H1 (cell line): ENCODE data around the gene OPA3. TPM values are rescaled to one million over a fixed set of nuclear protein-coding genes. Genes with fewer than 3 reads are reported as not detected.

Source experiments
- CTCF ChIA-PET: fragments of 300-600 bp; sonication (Branson Sonifier 250); formaldehyde crosslinking; loops from one replicate; lab custom pipeline; 2021; ENCODE audit not compliant: partially characterized antibody; lab: Charles Lee
- POLR2A ChIA-PET: fragments of 300-600 bp; sonication (Branson Sonifier 250); formaldehyde crosslinking; loops from one replicate; lab custom pipeline; 2021; ENCODE audit warnings: inconsistent platforms; ENCODE audit not compliant: partially characterized antibody; lab: Charles Lee
- DNase-seq, 2 experiments: peaks; one replicate each; pipeline versions ENCODE4 v3.0.0 to v3.0.0-alpha.2; 2010 to 2022; ENCODE audit warnings: low spot score in 2 of 2, low read depth in 1 of 2, mixed read lengths in 1 of 2
- FAIRE-seq: peaks from 2 replicates; lab custom pipeline; 2011; peaks lifted over from hg19 to GRCh38; lab: Jason Lieb, UNC
- H2AFZ ChIP-seq: 2 replicates; pipeline ENCODE4 v1.8.1; 2012; ENCODE audit warnings: low read length, inconsistent platforms
- H2AK5ac ChIP-seq: 2 replicates; pipeline ENCODE4 v1.6.1; 2013; ENCODE audit warnings: low read depth, low read length
- H2BK120ac ChIP-seq: replicated peaks from 2 replicates; pipeline ENCODE3; 2013; ENCODE audit warnings: low read depth, low read length, inconsistent platforms
- H2BK12ac ChIP-seq: 2 replicates; pipeline ENCODE4 v1.6.1; 2013; ENCODE audit warnings: low read depth, low read length
- H2BK15ac ChIP-seq: 2 replicates; pipeline ENCODE4 v1.6.1; 2013; ENCODE audit warnings: low read length
- H2BK20ac ChIP-seq: 2 replicates; pipeline ENCODE4 v1.6.1; 2013; ENCODE audit warnings: low read length
- H2BK5ac ChIP-seq: 2 replicates; pipeline ENCODE4 v1.6.1; 2013; ENCODE audit warnings: low read depth, low read length
- H3K14ac ChIP-seq: 2 replicates; pipeline ENCODE4 v1.6.1; 2013; ENCODE audit warnings: inconsistent platforms; ENCODE audit not compliant: insufficient read length
- H3K18ac ChIP-seq: 2 replicates; pipeline ENCODE4 v1.6.1; 2013; ENCODE audit warnings: low read length; ENCODE audit errors: extremely low read depth
- H3K23ac ChIP-seq: 2 replicates; pipeline ENCODE4 v1.6.1; 2013; ENCODE audit warnings: inconsistent platforms; ENCODE audit not compliant: insufficient read length
- H3K23me2 ChIP-seq: 2 replicates; pipeline ENCODE4 v1.6.1; 2013; ENCODE audit warnings: low read depth, low read length
- H3K27ac ChIP-seq: 2 replicates; pipeline ENCODE4 v1.6.1; 2011; ENCODE audit warnings: low read depth, low read length, inconsistent platforms
- H3K27me3 ChIP-seq, 4 experiments: replicated peaks in 1 of 4; 1 replicate in 1 of 4; 2 replicates in 3 of 4; pipeline versions ENCODE4 v1.6.1 to v1.8.1; 2011 to 2013; ENCODE audit warnings: low read length in 3 of 4, mild to moderate bottlenecking in 3 of 4, inconsistent platforms in 2 of 4, mixed read lengths in 2 of 4, moderate library complexity in 1 of 4; ENCODE audit not compliant: control insufficient read depth in 3 of 4, insufficient read depth in 3 of 4; ENCODE audit errors: extremely low read depth in 1 of 4
- H3K36me3 ChIP-seq, 4 experiments: 2 replicates each; pipeline versions ENCODE4 v1.6.1 to v1.8.1; 2011 to 2013; ENCODE audit warnings: mild to moderate bottlenecking in 4 of 4, low read length in 3 of 4, moderate library complexity in 2 of 4, control low read depth in 1 of 4, inconsistent platforms in 1 of 4; ENCODE audit not compliant: insufficient read depth in 4 of 4, control insufficient read depth in 2 of 4
- H3K4ac ChIP-seq: replicated peaks from 2 replicates; pipeline ENCODE3; 2013; ENCODE audit warnings: low read length, low read depth, mixed read lengths, inconsistent platforms; ENCODE audit not compliant: insufficient read length
- H3K4me1 ChIP-seq, 4 experiments: replicated peaks in 1 of 4; 1 replicate in 1 of 4; 2 replicates in 3 of 4; pipeline versions ENCODE4 v1.6.1 to v1.8.1; 2011 to 2013; ENCODE audit warnings: low read length in 3 of 4, inconsistent platforms in 2 of 4, mixed read lengths in 1 of 4; ENCODE audit not compliant: insufficient read depth in 4 of 4, control insufficient read depth in 3 of 4
- H3K4me2 ChIP-seq, 2 experiments: 2 replicates each; pipeline versions ENCODE4 v1.6.1 to v1.8.1; 2011 to 2013; ENCODE audit warnings: low read depth in 2 of 2, low read length in 2 of 2, control low read depth in 1 of 2, inconsistent platforms in 1 of 2, mild to moderate bottlenecking in 1 of 2; ENCODE audit not compliant: insufficient read depth in 1 of 2
- H3K4me3 ChIP-seq, 4 experiments: fragments of 200-600, 300-600 bp in 1 of 4; sonication (generic), shearing (Covaris generic), sonication (Bioruptor Twin) in 1 of 4; 2 replicates each; pipeline versions ENCODE4 v1.5.1 to v1.8.1; 2011 to 2016; ENCODE audit warnings: low read length in 4 of 4, low read depth in 3 of 4, control low read depth in 2 of 4, inconsistent platforms in 2 of 4, mild to moderate bottlenecking in 2 of 4, mixed read lengths in 1 of 4, moderate library complexity in 1 of 4; ENCODE audit not compliant: insufficient read depth in 2 of 4; ENCODE audit errors: extremely low read depth in 1 of 4
- H3K56ac ChIP-seq: replicated peaks from 2 replicates; pipeline ENCODE3; 2013; ENCODE audit warnings: low read depth, mild to moderate bottlenecking, mixed read lengths, low read length, inconsistent platforms; ENCODE audit not compliant: insufficient read length
- H3K79me1 ChIP-seq: 2 replicates; pipeline ENCODE4 v1.6.1; 2013; ENCODE audit warnings: low read depth, low read length, control low read depth
- H3K79me2 ChIP-seq, 2 experiments: 2 replicates each; pipeline versions ENCODE4 v1.6.1 to v1.8.1; 2012 to 2013; ENCODE audit warnings: low read length in 2 of 2, mild to moderate bottlenecking in 2 of 2, inconsistent platforms in 1 of 2; ENCODE audit not compliant: insufficient read depth in 2 of 2, control insufficient read depth in 1 of 2
- H3K9ac ChIP-seq, 4 experiments: replicated peaks in 1 of 4; 1 replicate in 1 of 4; 2 replicates in 3 of 4; pipeline versions ENCODE4 v1.6.1 to v1.8.1; 2011 to 2013; ENCODE audit warnings: low read depth in 3 of 4, low read length in 3 of 4, control low read depth in 2 of 4, mild to moderate bottlenecking in 2 of 4, moderate library complexity in 2 of 4, inconsistent platforms in 1 of 4; ENCODE audit errors: extremely low read depth in 1 of 4
- H3K9me3 ChIP-seq, 2 experiments: 2 replicates each; pipeline versions ENCODE4 v1.6.1 to v1.8.1; 2012 to 2013; ENCODE audit warnings: mild to moderate bottlenecking in 2 of 2, moderate library complexity in 2 of 2, control low read depth in 1 of 2, inconsistent platforms in 1 of 2, low read depth in 1 of 2, low read length in 1 of 2, mixed read lengths in 1 of 2; ENCODE audit not compliant: insufficient read depth in 2 of 2
- H4K20me1 ChIP-seq, 2 experiments: replicated peaks in 1 of 2; 2 replicates each; pipeline versions ENCODE3 to v1.8.1; 2011 to 2013; ENCODE audit warnings: inconsistent platforms in 2 of 2, low read length in 2 of 2, mild to moderate bottlenecking in 1 of 2; ENCODE audit not compliant: insufficient read depth in 2 of 2, control insufficient read depth in 1 of 2
- H4K5ac ChIP-seq: 2 replicates; pipeline ENCODE4 v1.6.1; 2013; ENCODE audit warnings: low read length, low read depth, mixed read lengths, inconsistent platforms; ENCODE audit not compliant: insufficient read length
- H4K8ac ChIP-seq: 2 replicates; pipeline ENCODE4 v1.8.0; 2013; ENCODE audit warnings: mild to moderate bottlenecking, moderate library complexity, low read length, inconsistent platforms; ENCODE audit not compliant: insufficient read depth; ENCODE audit errors: extremely low read depth
- H4K91ac ChIP-seq: replicated peaks from 2 replicates; pipeline ENCODE3; 2013; ENCODE audit warnings: low read length, mixed read lengths, inconsistent platforms; ENCODE audit not compliant: insufficient read length
- BACH1 ChIP-seq: IDR thresholded peaks from 2 replicates; pipeline ENCODE4 v1.6.1; 2012; ENCODE audit warnings: low read length, improper control_type of control experiment
- CTBP2 ChIP-seq: IDR thresholded peaks from 2 replicates; pipeline ENCODE4 v1.7.0; 2011; ENCODE audit warnings: borderline replicate concordance, mild to moderate bottlenecking, moderate library complexity, mixed read lengths, low read length; ENCODE audit not compliant: insufficient read depth, insufficient read length
- KDM1A ChIP-seq: fragments of 200-600, 300-600 bp; sonication (generic); IDR thresholded peaks from 2 replicates; pipeline ENCODE4 v1.7.1; 2016; ENCODE audit warnings: mild to moderate bottlenecking, low read length, borderline replicate concordance
- MAFK ChIP-seq: IDR thresholded peaks from 2 replicates; pipeline ENCODE4 v1.6.1; 2012; ENCODE audit warnings: low read depth, mild to moderate bottlenecking, improper control_type of control experiment, low read length
- NANOG ChIP-seq: IDR thresholded peaks from 2 replicates; pipeline ENCODE4 v1.6.1; 2011; ENCODE audit warnings: low read length, low read depth, mild to moderate bottlenecking, inconsistent platforms; ENCODE audit not compliant: insufficient read depth, poor library complexity, severe bottlenecking
- NRF1 ChIP-seq: IDR thresholded peaks from 2 replicates; pipeline ENCODE4 v1.6.1; 2011; ENCODE audit warnings: mild to moderate bottlenecking, low read depth, low read length, improper control_type of control experiment
- SP4 ChIP-seq: IDR thresholded peaks from 2 replicates; pipeline ENCODE4 v1.6.1; 2012; ENCODE audit warnings: low read length, inconsistent platforms
- TEAD4 ChIP-seq: IDR thresholded peaks from 2 replicates; pipeline ENCODE4 v1.6.1; 2012; ENCODE audit warnings: low read depth, low read length, inconsistent platforms, mixed read lengths
- YY1 ChIP-seq: IDR thresholded peaks from 2 replicates; pipeline ENCODE4 v1.6.1; 2011; ENCODE audit warnings: low read depth, mild to moderate bottlenecking, low read length
- ZNF274 ChIP-seq: IDR thresholded peaks from 2 replicates; pipeline ENCODE4 v1.7.0; 2012; ENCODE audit warnings: low read length, borderline replicate concordance; ENCODE audit errors: extremely low read depth
- WGBS, 2 experiments: shearing (Covaris generic) in 1 of 2; methylation state at CpG; one replicate each; pipeline versions ENCODE4 v1.1.6 to v1.1.7; 2013 to 2015; ENCODE audit warnings: low lambda C conversion rate in 2 of 2, mixed read lengths in 2 of 2, inconsistent platforms in 1 of 2, low coverage in 1 of 2, missing lambda C conversion rate in 1 of 2; ENCODE audit not compliant: insufficient replicate concordance in 2 of 2, insufficient coverage in 1 of 2, insufficient read length in 1 of 2; ENCODE audit errors: extremely low coverage in 1 of 2, missing lambda C conversion rate in 1 of 2; 5-methylcytosine and 5-hydroxymethylcytosine counted together
- polyA plus RNA-seq, 7 experiments: library from polyadenylated mRNA; depleted of rRNA in 3 of 7; stranded (reverse) in 5 of 7; unstranded in 2 of 7; fragments of >200 nt in 5 of 7; fragments of 200-250 nt in 2 of 7; gene quantifications; 1 replicate in 5 of 7; 2 replicates in 1 of 7; 4 replicates in 1 of 7; pipeline versions ENCODE4 v1.2.1 to v1.2.3, GENCODE V29; 2011 to 2013; ENCODE audit warnings: missing spikeins in 2 of 7, mixed read lengths in 2 of 7
- total RNA-seq: library from RNA; stranded (reverse); fragmentation: NEBNext Ultra II Directional; extraction: Animal tissue kit (Norgen Biotek cat#: 25700); gene quantifications from 2 replicates; pipeline ENCODE4 v1.2.1, GENCODE V29; 2021

Gene OPA3
- total and polyA plus RNA-seq, 2 of the 8 experiments (the other 6 are each of a cell fraction or from before 2014, with no cell fraction given), result 12.5 to 14.5 TPM

GRCh38 chr19:45578861-45579260 lies 5.7 kb downstream of the OPA3 start:
- Histone ChIP-seq H3K14ac (no peak overlapping the region), H2BK12ac (0 out of 2 replicates have a peak overlapping the region, but pooled peaks have one; percentile 23), H4K8ac (no peak overlapping the region), H3K4me1 (peaks cover 7 to 15% (median 10%) of the 10 kb centered on the region in 4 experiments), H3K27ac (no peak overlapping the region), H3K23ac (no peak overlapping the region), H3K79me1 (no peaks in the 10 kb centered on the region; the same call in 1 of the 2 replicates), H4K20me1 (no peaks in the 10 kb centered on the region), H3K4me3 (no peak overlapping the region), H3K9ac (no peak overlapping the region), H3K4me2 (no peak overlapping the region), H3K9me3 (no peaks in the 10 kb centered on the region), H2BK5ac (no peak overlapping the region), H2BK20ac (no peak overlapping the region), H3K4ac (no peak overlapping the region), H3K23me2 (peaks cover 2% of the 10 kb centered on the region), H3K56ac (no peak overlapping the region), H4K91ac (no peak overlapping the region), H2AFZ (no peak overlapping the region), H3K27me3 (no peaks in the 10 kb centered on the region), H2BK120ac (no peak overlapping the region), H4K5ac (no peak overlapping the region), H3K18ac (no peak overlapping the region), H2BK15ac (no peak overlapping the region), H3K79me2 (peaks cover 0 to 5% of the 10 kb centered on the region in 2 experiments; a peak in 1 of 4 replicates), H2AK5ac (no peak overlapping the region), H3K36me3 (no peaks in the 10 kb centered on the region; a peak in 1 of 8 replicates)
- DNase-seq (no peak), FAIRE-seq (no peak)
- ChIA-PET CTCF (no interaction called here), POLR2A (no interaction called here)
- TF ChIP-seq BACH1 (no peak), TEAD4 (no peak), MAFK (no peak), YY1 (no peak), NANOG (no peak), NRF1 (no peak), KDM1A (no peak), SP4 (no peak), CTBP2 (no peak), ZNF274 (no peak)
- 85% methylated on average over 5 of the region's 5 CpGs; no CpG with 5 or more reads in 1 of the 2 experiments for WGBS, 2 experiments
